ENCODE measurements around the gene NT5E.

- no peak for TF ChIP-seq POLR2A (IDR thresholded peaks at IDR 0.05)
- no peak for TF ChIP-seq CTCF (IDR thresholded peaks at IDR 0.05)
Observed at GRCh38 chr6:85405853-85406198, 44.1 kb upstream of the NT5E start.

Measured in esophagus squamous epithelium (tissue), 4 donors.